Prostate gland (tissue), 2 donors: ENCODE measurements around the gene ANKRD40.

ENCODE experiments used
- POLR2A ChIP-seq: fragments of 450-650 bp; IDR thresholded peaks from one replicate; pipeline ENCODE4 v1.6.1; 2016; ENCODE audit warnings: antibody characterized with exemption, mild to moderate bottlenecking
- POLR2AphosphoS5 ChIP-seq: sonication (generic); formaldehyde crosslinking; IDR thresholded peaks from one replicate; pipeline ENCODE4 v1.6.1; 2017; ENCODE audit warnings: antibody characterized with exemption
- TF ChIP-seq, protein P1 (sequence below), 4 experiments: fragments of 200-600 bp in 2 of 4; fragments of 450-650 bp in 2 of 4; sonication (generic) in 2 of 4; IDR thresholded peaks; 1 replicate in 3 of 4; 2 replicates in 1 of 4; pipeline ENCODE4 v1.5.1; 2016 to 2019; ENCODE audit warnings: antibody characterized with exemption in 4 of 4, mild to moderate bottlenecking in 2 of 4, moderate library complexity in 2 of 4

DNA sequence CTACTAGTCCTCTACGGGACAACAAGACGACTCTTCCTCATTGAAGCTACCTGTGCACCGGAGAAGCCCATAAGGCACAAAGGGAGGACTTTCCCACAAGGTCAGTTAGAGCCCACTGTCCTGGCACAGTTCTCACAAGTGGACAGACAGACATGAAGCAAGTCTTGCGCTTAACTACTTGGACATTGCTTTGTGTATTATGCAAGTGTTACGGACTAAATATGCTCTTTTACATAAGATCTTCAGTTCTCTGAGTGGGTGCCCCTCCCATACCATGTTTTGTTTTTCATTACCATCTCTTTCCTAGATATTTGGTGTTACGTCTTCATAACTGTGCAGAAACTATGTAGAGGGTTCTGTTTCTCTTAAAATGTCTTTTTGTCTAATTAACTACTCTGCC, 41.5 kb upstream of the ANKRD40 start:
- TF ChIP-seq, protein P1, sequence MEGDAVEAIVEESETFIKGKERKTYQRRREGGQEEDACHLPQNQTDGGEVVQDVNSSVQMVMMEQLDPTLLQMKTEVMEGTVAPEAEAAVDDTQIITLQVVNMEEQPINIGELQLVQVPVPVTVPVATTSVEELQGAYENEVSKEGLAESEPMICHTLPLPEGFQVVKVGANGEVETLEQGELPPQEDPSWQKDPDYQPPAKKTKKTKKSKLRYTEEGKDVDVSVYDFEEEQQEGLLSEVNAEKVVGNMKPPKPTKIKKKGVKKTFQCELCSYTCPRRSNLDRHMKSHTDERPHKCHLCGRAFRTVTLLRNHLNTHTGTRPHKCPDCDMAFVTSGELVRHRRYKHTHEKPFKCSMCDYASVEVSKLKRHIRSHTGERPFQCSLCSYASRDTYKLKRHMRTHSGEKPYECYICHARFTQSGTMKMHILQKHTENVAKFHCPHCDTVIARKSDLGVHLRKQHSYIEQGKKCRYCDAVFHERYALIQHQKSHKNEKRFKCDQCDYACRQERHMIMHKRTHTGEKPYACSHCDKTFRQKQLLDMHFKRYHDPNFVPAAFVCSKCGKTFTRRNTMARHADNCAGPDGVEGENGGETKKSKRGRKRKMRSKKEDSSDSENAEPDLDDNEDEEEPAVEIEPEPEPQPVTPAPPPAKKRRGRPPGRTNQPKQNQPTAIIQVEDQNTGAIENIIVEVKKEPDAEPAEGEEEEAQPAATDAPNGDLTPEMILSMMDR (IDR thresholded peaks at IDR 0.05) = no peak
- TF ChIP-seq POLR2A (no peak), POLR2AphosphoS5 (no peak)
